Stimulated activated CD8-positive, alpha-beta memory T cell treated with anti-CD3 and anti-CD28 coated beads, Interleukin-7, amount 100 ng/mL, for 1 hour (primary cell): ENCODE data around the gene NECTIN1.

ENCODE experiments used
- DNase-seq, 2 donors: peaks; one replicate each; pipeline ENCODE4 v3.0.0-alpha.2; 2020; ENCODE audit warnings: low read depth in 2 of 2

The NECTIN1 gene, protein sequence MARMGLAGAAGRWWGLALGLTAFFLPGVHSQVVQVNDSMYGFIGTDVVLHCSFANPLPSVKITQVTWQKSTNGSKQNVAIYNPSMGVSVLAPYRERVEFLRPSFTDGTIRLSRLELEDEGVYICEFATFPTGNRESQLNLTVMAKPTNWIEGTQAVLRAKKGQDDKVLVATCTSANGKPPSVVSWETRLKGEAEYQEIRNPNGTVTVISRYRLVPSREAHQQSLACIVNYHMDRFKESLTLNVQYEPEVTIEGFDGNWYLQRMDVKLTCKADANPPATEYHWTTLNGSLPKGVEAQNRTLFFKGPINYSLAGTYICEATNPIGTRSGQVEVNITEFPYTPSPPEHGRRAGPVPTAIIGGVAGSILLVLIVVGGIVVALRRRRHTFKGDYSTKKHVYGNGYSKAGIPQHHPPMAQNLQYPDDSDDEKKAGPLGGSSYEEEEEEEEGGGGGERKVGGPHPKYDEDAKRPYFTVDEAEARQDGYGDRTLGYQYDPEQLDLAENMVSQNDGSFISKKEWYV

DNA sequence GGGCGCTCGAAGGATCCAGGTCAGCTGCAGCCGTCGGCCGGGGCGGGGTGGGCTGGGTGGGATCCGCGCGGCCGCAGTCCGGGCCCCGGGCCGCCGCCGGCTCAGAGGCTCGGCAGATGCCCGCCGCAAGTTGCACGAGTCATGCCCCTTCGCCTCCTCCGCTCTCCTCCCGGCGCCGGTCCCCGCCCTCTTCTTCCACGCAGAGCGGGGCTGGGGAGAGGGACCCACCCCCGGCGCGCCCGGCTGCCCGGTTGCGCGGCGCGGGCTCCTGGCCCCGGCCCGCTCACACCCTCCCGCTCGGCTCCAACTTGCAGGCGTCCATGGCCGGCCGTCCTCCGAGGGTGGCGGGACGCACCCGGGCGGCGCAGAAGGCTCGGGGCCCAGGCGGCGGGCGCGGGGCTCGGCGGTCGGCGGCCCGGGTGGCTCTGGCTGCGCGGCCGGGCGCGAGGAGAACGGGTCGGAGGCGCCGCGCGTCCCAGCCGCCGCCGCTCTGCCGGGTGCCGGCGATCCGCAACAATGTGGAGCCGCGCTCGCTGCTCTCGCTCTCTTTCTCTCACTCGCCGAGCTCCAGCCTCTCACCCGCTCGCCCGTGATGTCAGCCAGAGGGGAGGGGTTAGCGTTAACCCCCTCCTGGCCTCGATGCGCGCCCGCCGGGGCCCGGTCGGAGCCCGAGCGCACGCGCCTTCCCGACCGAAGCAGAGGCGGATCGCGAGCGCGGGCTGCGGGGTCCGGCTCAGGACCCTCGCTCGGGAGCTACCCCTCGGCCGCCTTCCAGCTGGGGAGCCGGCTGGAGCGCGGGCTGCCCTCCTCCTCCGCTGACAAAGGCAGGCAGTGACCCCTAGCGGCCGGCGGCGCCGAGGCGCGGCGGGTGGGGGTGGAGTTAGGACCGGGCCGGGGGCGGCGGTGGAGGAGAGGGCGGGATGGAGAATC, at the start of gene NECTIN1:
NECTIN1 (minus strand) TSS at position 550 of the 930 bp plus-strand sequence. CDS start 647 bp downstream, outside the sequence.
- DNase-seq: peak; percentile 65 to 73

DNA sequence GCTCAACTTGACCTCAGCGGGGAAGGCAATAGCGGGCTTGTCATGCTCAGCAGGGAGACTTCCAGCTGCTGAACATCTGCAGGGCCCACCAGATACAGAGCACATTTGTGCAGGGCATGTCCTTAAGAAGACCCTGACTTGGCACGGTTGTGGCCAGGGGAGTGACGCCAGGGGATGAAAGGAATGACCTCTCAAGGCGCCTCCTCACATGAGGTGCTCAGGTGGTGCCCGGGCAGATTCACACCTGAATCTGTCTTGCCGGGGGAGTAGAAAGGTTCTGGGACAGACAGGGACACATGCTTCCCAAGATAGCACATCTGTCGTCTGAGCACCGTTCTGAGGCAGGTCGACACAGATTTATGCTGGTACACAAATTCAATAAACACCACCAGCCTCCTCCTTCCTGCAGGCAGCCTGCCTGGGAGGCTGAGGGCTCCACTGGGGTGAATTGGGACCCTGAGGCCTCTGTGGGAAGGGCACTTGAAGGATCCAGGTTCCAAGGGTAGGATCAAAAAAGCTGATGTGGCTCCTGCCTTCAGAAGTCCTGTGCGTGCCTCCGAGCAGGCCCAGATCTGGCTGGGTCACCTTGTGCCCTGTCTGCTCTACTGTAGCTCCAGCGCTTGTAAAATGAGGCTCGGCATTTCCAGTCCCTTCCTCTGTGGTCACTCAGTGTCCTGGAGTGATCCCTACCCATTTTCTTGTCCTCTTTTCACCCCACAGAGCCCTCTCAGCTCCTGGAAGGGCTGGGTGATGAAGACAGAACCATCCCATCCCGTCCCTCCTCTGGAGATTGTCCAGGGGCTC, 49.6 kb upstream of the NECTIN1 start:
- DNase-seq: no peak

DNA sequence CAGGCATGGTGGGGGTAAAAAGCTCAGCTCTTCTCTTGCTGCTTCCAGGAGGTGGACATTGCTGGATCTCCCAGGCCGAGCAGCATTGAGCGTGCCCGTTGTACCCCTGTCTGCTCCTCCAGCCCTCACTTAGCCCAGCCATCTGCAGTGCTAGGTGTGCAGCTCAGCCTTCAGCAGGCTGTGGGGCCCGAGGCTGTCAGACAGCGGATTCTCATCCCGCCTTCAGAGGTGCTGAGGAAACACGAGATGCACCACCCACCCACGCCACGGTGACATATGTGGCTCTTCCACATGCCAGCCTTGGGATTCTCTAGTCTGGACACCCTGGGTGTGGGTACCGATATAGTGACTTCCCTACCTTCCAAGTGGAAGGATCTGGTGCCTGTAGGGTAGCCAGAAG, 48.9 kb upstream of the NECTIN1 start:
- DNase-seq: no peak

DNA sequence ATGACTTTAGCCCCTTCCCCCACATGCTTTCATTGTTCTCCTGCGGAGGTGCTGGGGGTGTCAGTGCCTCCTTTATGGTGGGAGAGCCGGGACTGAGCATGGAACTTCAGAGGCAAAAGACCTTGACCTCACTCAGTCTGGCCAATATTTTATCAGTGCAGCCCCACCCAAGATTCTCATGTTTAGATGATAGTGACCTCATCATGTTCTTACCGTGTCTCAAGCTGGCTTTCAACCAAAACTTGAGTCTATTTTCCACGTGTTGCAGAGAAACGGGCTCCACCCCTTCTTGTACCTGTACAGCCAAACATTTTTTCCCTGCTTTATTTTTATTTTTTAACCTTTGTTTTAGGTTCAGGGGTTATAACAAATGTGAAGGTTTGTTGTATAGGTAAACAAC, 47.7 kb upstream of the NECTIN1 start:
- no peak for DNase-seq

DNA sequence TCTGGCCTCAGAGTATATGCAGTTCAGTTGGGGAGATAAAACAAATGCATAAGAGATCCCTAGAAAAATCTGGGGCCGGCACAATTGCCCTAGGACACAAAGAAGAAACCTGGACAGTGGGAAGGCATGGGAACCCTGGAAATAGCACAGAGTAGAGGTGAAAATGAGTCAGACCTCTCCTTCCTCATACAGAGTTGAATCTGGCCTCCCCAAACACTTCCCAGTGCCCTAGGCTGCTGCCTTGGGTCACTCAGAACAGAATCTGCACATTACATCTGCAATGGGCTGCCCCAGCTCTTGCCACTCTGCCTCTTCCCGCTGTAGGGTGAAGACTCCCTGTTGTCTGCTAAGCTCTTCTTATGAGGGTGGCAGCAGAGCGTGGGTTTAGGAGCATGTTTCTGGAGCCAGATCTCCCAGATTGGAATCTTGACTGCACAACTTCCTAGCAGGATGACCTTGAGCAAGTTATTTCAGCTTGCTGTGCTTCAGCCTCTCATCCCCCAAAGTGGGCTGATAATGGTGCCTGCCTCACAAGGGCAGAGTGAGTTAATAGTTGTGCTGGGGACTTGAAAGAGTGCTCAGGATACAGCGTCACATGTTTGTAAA, 47.1 kb upstream of the NECTIN1 start:
- DNase-seq: no peak

DNA sequence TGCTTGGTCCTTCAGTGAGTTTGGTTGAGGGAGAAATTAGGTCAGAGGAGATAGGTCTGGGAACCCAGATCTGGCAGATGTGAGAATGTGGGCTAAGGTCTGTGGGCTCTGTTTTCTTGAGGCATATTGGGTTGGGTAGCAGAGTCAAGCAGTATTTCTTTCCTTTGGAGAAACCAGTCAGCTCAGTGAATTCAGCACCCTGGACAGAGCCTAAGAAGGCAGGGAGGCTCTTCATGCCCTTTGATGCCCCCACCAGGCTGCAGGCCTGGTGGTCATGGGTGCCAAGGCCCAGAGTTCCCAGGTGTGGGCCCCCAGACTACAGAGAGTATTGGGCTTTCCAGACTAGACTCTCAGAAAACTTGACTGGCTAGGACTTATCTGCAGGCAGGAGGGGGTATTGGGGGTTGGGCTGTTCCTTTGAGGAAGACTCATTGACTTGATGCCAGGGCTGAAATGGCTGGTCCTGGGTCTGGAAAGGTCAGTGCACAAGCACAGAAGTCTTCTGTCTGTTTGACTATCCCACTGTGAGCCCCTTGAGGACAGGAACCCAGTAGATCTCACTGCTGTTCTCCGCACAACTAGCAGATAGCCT, 45.3 kb upstream of the NECTIN1 start:
- no peak for DNase-seq

DNA sequence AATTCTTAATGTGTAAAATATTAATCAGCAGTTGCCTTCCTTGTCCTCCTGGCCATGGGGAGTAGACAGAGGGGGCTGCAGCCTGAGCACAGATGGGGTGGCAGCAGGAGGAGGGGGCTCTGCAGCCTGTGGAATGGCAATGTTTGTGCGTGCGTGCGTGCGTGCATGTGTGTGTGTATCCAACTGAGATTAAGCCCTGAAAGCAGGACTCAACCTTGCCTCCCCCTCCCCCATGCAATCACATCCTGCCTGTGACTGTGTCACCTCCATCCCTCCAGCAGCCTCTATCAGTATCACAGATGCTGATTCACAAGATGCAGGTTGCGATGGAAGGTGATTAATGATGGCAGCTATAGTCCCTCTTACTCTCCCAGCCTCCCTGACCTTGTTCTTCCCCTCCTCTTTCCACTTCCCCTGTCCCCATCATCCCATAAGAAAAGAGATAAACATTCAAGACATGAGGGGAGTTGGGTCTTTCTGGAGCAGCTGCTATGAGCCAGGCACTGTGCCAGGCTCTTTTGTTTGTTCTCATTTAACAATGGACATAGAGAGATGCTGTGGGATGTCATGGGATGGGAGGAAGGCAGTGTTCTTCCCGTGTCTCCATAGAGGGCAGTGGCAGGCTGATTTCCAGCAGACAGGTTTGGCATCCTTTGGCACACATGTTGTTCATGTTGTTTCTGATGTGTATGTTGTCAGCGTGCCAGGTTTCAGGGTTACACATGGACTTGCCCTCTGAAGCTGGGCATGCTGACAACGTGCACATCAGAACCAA, 43.8 kb upstream of the NECTIN1 start:
- no peak for DNase-seq

DNA sequence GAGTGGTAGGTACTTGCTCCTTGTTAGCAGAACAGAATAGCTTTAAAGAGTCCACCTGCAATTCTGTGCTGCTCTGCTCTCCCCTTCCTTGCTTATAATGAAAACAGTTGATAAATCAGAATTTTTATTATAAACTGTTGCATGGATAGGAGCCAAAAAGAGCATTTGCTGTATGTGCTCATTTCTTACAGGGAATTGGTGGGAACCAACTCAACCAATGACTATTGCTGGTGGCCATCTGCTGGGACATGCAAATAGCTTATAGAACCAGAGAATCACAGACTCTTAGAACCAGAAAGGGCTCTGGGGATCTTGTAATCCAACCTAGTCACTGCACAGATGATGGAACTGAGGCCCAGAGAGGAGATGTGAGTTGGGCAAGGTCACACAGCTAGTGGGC, 43.1 kb upstream of the NECTIN1 start:
- DNase-seq: no peak

DNA sequence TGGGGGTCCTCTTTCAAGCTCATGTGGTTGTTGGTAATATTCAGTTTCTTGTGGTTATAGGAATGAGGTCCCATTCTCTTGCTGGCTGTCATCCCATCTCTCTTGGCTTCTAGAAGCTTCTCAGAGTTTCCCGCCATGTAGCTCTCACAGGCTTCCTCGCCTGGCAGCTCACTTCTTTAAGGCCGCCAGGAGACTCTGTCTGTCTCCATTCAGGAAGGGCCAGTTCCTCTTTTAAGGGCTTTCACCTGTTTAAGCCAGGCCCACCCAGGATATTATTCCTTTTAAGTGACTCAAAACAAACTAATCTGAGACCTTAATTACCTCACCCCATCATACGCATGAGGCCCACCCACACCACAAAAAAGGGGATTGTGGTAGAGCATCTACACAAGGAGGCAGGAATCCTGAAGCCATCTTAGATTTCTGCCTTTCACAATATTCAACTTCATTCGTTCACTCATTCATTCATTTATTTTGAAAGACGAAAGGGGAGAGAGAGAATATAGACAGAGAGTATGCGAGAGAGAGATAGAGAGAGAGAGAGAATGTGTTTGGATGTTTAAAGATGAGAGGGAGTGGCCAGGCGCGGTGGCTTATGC, 42.3 kb upstream of the NECTIN1 start:
- no peak for DNase-seq

DNA sequence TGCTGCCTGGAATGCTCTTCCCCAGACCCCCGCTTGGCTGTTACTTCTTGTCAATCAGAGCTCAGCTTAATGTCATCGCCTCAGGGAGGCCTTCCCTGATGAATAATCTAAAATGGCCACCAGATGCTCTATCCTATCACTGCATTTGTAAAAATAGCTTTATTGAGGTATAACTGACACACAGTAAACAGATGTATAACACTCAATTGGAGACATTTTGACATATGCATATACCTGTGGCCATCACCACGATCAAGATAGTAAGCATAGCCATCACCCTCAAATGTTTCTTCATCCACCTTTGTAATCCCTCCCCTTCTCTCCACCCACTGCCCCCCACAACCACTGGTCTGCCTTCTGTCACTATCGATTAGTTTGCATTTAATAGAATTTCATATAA, 36.6 kb upstream of the NECTIN1 start:
- DNase-seq: no peak

DNA sequence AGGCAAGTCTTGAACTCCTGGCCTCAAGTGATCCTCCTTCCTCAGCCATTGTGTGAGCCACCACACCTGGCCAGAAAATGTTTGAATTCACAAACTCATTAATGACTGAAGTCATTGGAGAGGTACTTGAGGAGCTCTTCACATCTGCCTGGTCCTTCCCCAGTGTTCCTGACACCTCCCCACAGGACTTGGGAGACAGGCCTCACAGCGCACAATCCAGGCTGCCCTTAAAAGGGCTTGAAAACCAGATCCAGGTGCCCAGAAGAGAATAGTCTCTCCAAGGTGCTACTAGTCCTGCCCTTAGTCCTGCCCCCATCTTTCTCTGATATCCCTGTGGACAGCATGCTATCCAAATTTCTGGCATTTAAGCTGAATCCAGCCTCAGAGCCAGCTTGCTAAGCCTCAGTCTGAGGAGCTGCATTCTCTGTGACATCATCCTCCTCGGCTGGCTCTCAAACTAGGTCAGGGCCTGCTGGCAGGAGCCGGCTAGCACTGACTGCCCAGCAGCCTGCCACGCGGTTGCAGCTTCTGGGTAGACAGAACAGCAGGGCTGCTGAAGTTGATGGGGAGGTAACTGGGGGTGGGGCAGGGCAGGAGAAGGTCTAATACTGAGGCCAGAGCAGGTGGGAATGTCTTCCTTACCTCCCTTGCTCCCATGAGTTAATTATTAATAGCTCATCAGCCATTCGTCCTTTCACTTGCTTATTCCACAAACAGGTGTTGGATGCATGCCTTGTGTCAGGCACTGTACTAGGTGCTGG, 35.3 kb upstream of the NECTIN1 start:
- DNase-seq: no peak

DNA sequence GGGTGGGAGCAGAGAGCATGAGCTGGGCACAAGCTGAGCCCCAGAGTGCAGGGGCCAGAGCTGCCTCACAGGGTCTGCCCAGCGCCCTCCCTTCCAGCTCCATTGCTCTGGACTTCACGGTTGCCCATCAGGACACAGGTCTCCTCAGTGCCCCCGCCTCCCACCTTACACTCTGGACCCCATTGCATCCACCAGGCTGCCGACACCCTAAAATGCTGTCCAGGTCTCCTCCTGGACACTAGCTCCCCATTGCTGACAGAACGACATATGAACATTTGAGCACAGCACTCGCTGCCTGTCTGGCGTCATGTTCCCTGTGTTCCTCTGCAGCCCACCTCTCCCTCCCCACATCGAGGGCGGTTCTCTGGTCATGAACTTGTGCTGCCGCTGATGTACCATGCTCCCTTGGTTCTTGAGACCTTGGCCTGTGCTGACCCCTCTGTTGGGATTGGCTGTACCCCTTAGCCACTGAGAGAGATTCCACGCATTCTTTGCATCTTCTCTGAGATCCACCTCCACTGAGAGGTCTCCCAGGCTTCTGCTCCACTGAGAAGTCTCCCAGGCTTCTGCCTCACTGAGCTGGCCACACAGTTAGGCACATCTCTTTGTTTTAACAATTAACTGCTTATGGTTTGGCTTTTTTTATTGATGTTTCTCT, 34.2 kb upstream of the NECTIN1 start:
- no peak for DNase-seq

DNA sequence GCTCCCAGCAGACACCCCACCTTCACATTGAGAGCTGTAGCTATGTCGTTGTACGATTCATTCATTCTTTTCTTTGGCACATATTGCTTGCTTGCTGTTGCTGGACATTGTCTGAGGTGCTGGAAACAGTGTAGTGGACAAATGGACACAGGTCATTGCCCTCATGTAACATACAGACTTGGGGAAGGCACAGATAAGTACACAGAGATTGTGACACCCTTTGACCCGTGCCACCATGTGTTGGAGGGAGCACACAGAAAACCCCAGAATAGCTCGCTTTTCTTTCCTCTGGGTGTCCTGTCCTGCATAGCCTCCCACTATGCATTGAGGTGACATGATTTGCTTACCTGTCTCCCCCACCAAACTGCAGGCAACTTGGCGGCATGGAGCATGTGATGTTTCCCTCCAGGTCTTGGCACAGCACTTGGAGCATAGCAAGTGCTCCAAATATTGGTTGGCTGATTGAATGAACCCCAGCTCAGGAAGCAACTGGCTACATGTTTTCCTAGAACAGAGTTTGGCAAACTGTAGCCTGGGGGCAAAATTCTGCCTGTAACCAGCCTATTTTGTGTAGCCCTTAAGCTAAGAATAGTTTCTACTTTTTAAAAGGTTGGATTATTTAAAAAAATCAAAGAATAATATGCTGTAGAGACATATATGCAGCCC, 30.9 kb upstream of the NECTIN1 start:
- DNase-seq: no peak

DNA sequence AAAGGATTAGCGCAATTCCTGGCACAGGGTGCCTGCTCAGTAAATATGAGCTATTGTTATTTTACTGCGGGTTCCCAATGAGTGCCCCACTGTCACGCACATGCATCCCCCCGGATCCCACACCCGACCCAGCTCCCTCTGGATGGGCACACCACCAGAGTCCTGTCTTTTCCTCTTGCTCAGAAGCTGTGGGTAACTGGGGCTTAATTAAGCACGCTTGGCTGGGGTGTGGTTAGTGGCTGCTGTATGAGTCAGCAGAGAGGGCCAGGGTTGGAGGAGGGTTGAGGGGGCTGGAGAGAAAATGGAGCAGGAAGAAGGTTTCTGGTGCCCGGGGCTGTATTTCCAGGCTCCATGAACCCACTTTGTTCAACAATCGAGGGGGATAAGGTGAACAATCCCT, 30.3 kb upstream of the NECTIN1 start:
- no peak for DNase-seq

DNA sequence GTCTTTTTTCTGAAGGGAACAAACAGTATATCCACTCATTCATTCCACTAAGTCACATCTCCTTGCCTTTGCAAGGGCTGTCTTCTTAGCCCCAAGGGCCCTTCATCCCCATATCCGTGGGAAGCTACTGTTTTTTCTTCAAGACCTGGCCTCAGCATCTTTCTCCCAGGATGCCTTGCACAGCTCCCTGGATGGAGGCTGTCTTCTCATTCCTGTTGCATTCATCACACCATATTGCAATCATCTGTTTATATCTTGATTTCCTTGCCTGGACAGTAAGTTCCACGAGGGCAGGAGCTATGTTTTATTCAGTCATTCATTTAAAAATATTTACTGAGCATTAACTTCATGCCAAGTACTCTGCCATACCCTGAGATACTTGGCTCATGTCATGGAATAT, 29.3 kb upstream of the NECTIN1 start:
- DNase-seq: no peak

DNA sequence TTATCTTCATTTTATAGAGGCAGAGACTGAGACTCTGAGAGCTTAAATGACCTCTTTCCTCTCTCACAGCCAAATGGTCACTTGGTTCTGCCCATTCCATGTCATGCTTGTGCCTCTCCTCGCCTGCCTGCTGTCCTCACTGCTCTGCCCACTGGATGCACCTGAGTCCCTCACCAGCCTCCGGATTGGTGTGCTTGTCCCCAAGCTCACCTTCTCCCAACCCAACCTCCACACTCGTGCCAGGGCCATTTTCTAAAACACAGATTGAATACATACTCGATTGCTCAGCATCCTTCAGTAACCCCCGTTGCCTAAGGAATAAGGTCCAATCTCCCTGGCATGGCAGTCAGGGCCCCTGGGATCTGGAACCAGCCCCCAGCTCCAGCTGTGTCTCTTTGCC, 28.4 kb upstream of the NECTIN1 start:
- DNase-seq: no peak

DNA sequence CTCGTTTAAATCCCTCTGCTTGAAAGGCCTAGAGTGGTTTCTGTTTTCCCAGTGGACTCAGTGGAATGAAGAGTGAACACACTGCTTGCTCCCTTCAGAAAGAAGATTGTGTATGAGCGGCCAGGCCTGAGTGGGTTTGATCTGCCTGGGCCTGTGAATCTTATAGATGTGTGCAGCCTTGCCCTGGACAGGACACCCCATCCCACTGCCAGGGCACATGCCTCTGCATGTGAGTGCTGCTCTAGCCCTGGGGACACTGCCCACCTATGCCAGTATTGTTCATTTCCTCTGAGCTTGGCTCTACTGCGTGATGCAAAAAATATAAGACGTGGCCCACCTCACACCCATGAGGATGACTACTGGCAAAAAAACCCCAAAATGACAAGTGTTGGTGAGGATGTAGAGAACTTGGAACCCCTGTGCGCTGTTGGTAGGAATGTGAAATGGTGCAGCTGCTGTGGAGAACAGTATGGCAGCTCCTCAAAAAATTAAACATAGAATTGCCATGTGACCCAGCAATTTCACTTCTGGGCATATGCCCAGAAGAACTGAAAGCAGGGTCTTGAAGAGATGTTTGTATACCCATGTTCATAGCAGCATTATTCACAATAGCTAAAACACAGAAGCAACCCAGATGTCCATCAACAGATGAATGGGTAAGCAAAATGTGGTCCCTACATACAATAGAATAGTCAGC, 27.3 kb upstream of the NECTIN1 start:
- DNase-seq: no peak
